ENCODE data around the gene HADHA. TPM values are rescaled to one million over a fixed set of nuclear protein-coding genes. Genes with fewer than 3 reads are reported as not detected.

HADHA gene
- total and polyA plus RNA-seq, 2 donors (not counting 1 experiment from before 2014, with no cell fraction given) = 29.8 to 96.7 TPM

DNA sequence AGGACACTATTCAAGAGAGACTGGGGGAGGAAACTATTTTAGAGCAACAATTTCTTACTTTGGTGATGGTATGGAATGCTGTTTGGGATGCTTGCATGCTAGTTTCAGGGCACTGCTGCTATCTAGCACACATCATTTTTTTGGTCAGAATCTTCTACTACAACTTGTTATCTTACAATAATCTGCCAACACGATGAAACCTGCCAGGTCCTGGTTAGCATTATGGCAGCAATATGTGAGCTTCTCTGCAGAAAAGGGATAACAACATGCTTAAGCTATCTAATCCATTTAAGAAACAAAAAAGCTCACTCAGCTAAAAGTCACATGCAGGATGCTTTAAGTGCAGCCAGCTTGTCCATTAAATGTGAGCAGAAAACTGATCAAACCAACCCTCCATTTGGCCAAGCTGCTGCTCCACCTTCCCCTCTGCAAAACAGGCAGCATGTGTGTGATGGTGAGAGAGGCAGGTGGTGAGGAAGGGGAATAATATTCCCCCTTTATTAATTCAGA is 41.4 kb downstream of the HADHA start:
- Histone ChIP-seq H4K20me1 (ENCODE audit: control insufficient read depth, insufficient read depth, low read length, poor library complexity, severe bottlenecking) (no peaks in the 10 kb centered on the region), H3K4me2 (replicated peaks; ENCODE audit: low read depth, low read length, poor library complexity, severe bottlenecking) (no peak overlapping the region), H3K4me1 (ENCODE audit: control insufficient read depth in 2 of 2, insufficient read depth in 2 of 2, low read length in 2 of 2) (no peaks in the 10 kb centered on the region), H3K27me3 (replicated peaks in 1 of 4; ENCODE audit: control extremely low read depth in 1 of 4, control insufficient read depth in 3 of 4, insufficient read depth in 4 of 4, low read length in 3 of 4) (no peaks in the 10 kb centered on the region), H3K27ac (ENCODE audit: low read length in 2 of 2) (no peak overlapping the region), H2AFZ (ENCODE audit: insufficient read depth, low read depth, low read length, poor library complexity, severe bottlenecking) (no peak overlapping the region), H3K9ac (ENCODE audit: low read length) (no peak overlapping the region), H3K9me3 (ENCODE audit: control extremely low read depth in 1 of 3, control insufficient read depth in 2 of 3, insufficient read depth in 1 of 3, low read length in 2 of 3) (peaks cover under 1 to 12% (median 5%) of the 10 kb centered on the region in 3 donors), H3K36me3 (replicated peaks in 1 of 2; ENCODE audit: control extremely low read depth in 1 of 2, control insufficient read depth in 1 of 2, extremely low read depth in 1 of 2, insufficient read depth in 2 of 2, low read length in 1 of 2) (peaks cover 21 to 67% of the 10 kb centered on the region in 2 experiments), H3K4me3 (ENCODE audit: control extremely low read depth in 1 of 5, extremely low read depth in 1 of 5, insufficient read depth in 1 of 5, low read depth in 2 of 5, low read length in 4 of 5) (no peak overlapping the region), H3K79me2 (ENCODE audit: control insufficient read depth, insufficient read depth, low read length) (no peaks in the 10 kb centered on the region)
- H3K9me3 Mint-ChIP-seq (ENCODE audit: insufficient read depth) = peaks cover under 1% of the 10 kb centered on the region
- POLR2A ChIA-PET = no interaction called here
- TF ChIP-seq EZH2 (IDR thresholded peaks at IDR 0.05; ENCODE audit: borderline replicate concordance, insufficient read depth, low read depth, low read length, poor library complexity, severe bottlenecking) = no peak
- TF ChIP-seq, protein P1, sequence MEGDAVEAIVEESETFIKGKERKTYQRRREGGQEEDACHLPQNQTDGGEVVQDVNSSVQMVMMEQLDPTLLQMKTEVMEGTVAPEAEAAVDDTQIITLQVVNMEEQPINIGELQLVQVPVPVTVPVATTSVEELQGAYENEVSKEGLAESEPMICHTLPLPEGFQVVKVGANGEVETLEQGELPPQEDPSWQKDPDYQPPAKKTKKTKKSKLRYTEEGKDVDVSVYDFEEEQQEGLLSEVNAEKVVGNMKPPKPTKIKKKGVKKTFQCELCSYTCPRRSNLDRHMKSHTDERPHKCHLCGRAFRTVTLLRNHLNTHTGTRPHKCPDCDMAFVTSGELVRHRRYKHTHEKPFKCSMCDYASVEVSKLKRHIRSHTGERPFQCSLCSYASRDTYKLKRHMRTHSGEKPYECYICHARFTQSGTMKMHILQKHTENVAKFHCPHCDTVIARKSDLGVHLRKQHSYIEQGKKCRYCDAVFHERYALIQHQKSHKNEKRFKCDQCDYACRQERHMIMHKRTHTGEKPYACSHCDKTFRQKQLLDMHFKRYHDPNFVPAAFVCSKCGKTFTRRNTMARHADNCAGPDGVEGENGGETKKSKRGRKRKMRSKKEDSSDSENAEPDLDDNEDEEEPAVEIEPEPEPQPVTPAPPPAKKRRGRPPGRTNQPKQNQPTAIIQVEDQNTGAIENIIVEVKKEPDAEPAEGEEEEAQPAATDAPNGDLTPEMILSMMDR (IDR thresholded peaks at IDR 0.05) = no peak
- no peak overlapping the region for H3K27ac Mint-ChIP-seq
- intact Hi-C loops (cut with micrococcal nuclease) = no loop called here
- DNase-seq (no peak), ATAC-seq (ENCODE audit: low read depth) (no peak)
- CTCF ChIA-PET = no interaction called here
- H3K27me3 Mint-ChIP-seq = no peaks in the 10 kb centered on the region
- H3K4me1 Mint-ChIP-seq = peaks cover under 1% of the 10 kb centered on the region
- H3K4me3 Mint-ChIP-seq = no peak overlapping the region
- WGBS (ENCODE audit: insufficient coverage) = 100% methylated on average over 1 of the region's 1 CpG

DNA sequence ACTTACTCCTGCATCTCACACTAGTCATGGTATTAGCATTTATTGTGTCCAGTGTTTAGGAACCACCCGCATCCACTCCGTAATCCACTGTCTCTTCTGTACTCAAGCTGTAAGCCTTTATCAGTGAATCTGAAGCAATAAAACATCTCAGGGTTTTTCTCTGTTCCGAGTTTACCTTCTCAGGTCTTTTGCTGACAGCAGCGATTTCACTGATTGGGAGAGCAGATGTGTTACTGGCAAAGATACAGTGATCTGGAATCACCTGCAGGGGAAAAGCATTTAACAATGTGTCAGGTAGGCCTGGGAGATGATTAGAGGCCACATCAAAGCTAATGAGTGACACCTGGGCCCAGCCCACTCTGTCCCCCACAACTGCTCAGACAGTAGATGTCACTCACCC is 46.9 kb downstream of the HADHA start:
- no peak overlapping the region for H3K27ac Mint-ChIP-seq
- intact Hi-C loops (cut with micrococcal nuclease) = no loop called here

More for the DNA sequence above, 46.9 kb downstream of the HADHA start:
- H3K4me3 ChIP-seq (ENCODE audit: control extremely low read depth in 1 of 5, extremely low read depth in 1 of 5, insufficient read depth in 1 of 5, low read depth in 2 of 5, low read length in 4 of 5) = no peak overlapping the region
- TF ChIP-seq, protein P1 (IDR thresholded peaks at IDR 0.05) = no peak
- TF ChIP-seq EZH2 (IDR thresholded peaks at IDR 0.05; ENCODE audit: borderline replicate concordance, insufficient read depth, low read depth, low read length, poor library complexity, severe bottlenecking) = no peak
- ChIA-PET CTCF (interaction anchor here (1.2 kb wide), 2 partner anchors 21 to 206 kb away, joined by 3 read pairs; no protein-coding TSS in a partner anchor), POLR2A (no interaction called here)
- no peak for ATAC-seq (ENCODE audit: low read depth)
- no peaks in the 10 kb centered on the region for H3K27me3 ChIP-seq (replicated peaks in 1 of 4; ENCODE audit: control extremely low read depth in 1 of 4, control insufficient read depth in 3 of 4, insufficient read depth in 4 of 4, low read length in 3 of 4)
- Mint-ChIP-seq H3K4me3 (no peak overlapping the region), H3K4me1 (peaks cover 24% of the 10 kb centered on the region), H3K9me3 (ENCODE audit: insufficient read depth) (peaks cover 7% of the 10 kb centered on the region), H3K27me3 (no peaks in the 10 kb centered on the region)
- peaks cover 1 to 20% (median 16%) of the 10 kb centered on the region in 3 donors for H3K9me3 ChIP-seq (ENCODE audit: control extremely low read depth in 1 of 3, control insufficient read depth in 2 of 3, insufficient read depth in 1 of 3, low read length in 2 of 3)
- H3K79me2 ChIP-seq (ENCODE audit: control insufficient read depth, insufficient read depth, low read length) = no peaks in the 10 kb centered on the region
- peak overlapping the region; percentile 31 for H3K4me2 ChIP-seq (replicated peaks; ENCODE audit: low read depth, low read length, poor library complexity, severe bottlenecking)
- no peak for DNase-seq
- 100% methylated on average over 2 of the region's 4 CpGs for WGBS (ENCODE audit: insufficient coverage)
- no peak overlapping the region for H2AFZ ChIP-seq (ENCODE audit: insufficient read depth, low read depth, low read length, poor library complexity, severe bottlenecking)
- H3K36me3 ChIP-seq (replicated peaks in 1 of 2; ENCODE audit: control extremely low read depth in 1 of 2, control insufficient read depth in 1 of 2, extremely low read depth in 1 of 2, insufficient read depth in 2 of 2, low read length in 1 of 2) = peaks cover 22 to 92% of the 10 kb centered on the region in 2 experiments
- peak overlapping the region; percentile 2 for H3K9ac ChIP-seq (ENCODE audit: low read length)
- no peaks in the 10 kb centered on the region for H4K20me1 ChIP-seq (ENCODE audit: control insufficient read depth, insufficient read depth, low read length, poor library complexity, severe bottlenecking)
- H3K27ac ChIP-seq (ENCODE audit: low read length in 2 of 2) = peak overlapping the region in 1 of 2 donors; percentile 4
- H3K4me1 ChIP-seq (ENCODE audit: control insufficient read depth in 2 of 2, insufficient read depth in 2 of 2, low read length in 2 of 2) = peaks cover 13 to 16% of the 10 kb centered on the region in 2 donors
